HEK293 (cell line): ENCODE results near the gene AKT3.
"Not testable (repeated sequence)": the region's sequence is repeated elsewhere in the genome, so short reads cannot be mapped to it uniquely, and the experiment has no call there.

Source experiments
- CTCF ChIA-PET: fragments of 350-600 bp; formaldehyde crosslinking; extraction: SDS; loops from one replicate; lab custom pipeline; 2021; ENCODE audit warnings: antibody characterized with exemption; lab: Yijun Ruan, JAX
- POLR2A ChIA-PET: fragments of 300-600 bp; formaldehyde crosslinking; extraction: SDS; loops from one replicate; lab custom pipeline; 2020; ENCODE audit warnings: antibody characterized with exemption, inconsistent platforms; lab: Yijun Ruan, JAX
- H3K27ac ChIP-seq: fragments of 200-500 bp; sonication (Bioruptor generic); 2 replicates; pipeline ENCODE4 v1.5.1; 2014; ENCODE audit warnings: low read depth, low read length, control low read depth, inconsistent platforms; ENCODE audit errors: extremely low read depth
- H3K36me3 ChIP-seq, 2 experiments: fragments of 200-500 bp in 1 of 2; sonication (Bioruptor generic) in 1 of 2; 1 replicate in 1 of 2; 2 replicates in 1 of 2; pipeline ENCODE4 v1.5.1; 2014 to 2017; ENCODE audit warnings: inconsistent platforms in 2 of 2, low read length in 2 of 2; ENCODE audit not compliant: control insufficient read depth in 2 of 2, insufficient read depth in 1 of 2
- H3K4me1 ChIP-seq: fragments of 200-500 bp; sonication (Bioruptor generic); 2 replicates; pipeline ENCODE4 v1.5.1; 2014; ENCODE audit warnings: mild to moderate bottlenecking, low read length, inconsistent platforms; ENCODE audit not compliant: control insufficient read depth, insufficient read depth
- H3K4me3 ChIP-seq: 2 replicates; pipeline ENCODE4 v1.5.1; 2011; ENCODE audit warnings: low read depth, mild to moderate bottlenecking, control low read depth, low read length, moderate library complexity
- H3K9me3 ChIP-seq: fragments of 200-500 bp; sonication (Bioruptor generic); 2 replicates; pipeline ENCODE4 v1.5.1; 2014; ENCODE audit warnings: low read depth, low read length, inconsistent platforms; ENCODE audit not compliant: control insufficient read depth, insufficient read depth
- BCL11A ChIP-seq: fragments of 450-650 bp; formaldehyde crosslinking; IDR thresholded peaks from 2 replicates; pipeline ENCODE4 v1.5.1; 2016; ENCODE audit warnings: low read depth, missing biosample characterization, missing genetic modification characterization
- ELK4 ChIP-seq: IDR thresholded peaks from 2 replicates; pipeline ENCODE4 v1.6.1; 2011; ENCODE audit warnings: mild to moderate bottlenecking, low read depth, low read length, borderline replicate concordance
- GFI1B ChIP-seq: fragments of 450-650 bp; formaldehyde crosslinking; IDR thresholded peaks from 2 replicates; pipeline ENCODE4 v1.5.1; 2016; ENCODE audit warnings: missing biosample characterization, missing genetic modification characterization
- OSR2 ChIP-seq: fragments of 450-650 bp; formaldehyde crosslinking; IDR thresholded peaks from 2 replicates; pipeline ENCODE4 v1.5.1; 2016; ENCODE audit warnings: missing biosample characterization, missing genetic modification characterization
- OVOL3 ChIP-seq: fragments of 450-650 bp; formaldehyde crosslinking; IDR thresholded peaks from 2 replicates; pipeline ENCODE4 v1.5.1; 2016; ENCODE audit warnings: missing biosample characterization, missing genetic modification characterization
- ZFP69B ChIP-seq: fragments of 450-650 bp; formaldehyde crosslinking; IDR thresholded peaks from 2 replicates; pipeline ENCODE4 v1.5.1; 2016; ENCODE audit warnings: missing biosample characterization, missing genetic modification characterization
- ZNF157 ChIP-seq: fragments of 450-650 bp; formaldehyde crosslinking; IDR thresholded peaks from 2 replicates; pipeline ENCODE4 v1.5.1; 2016; ENCODE audit warnings: missing biosample characterization, missing genetic modification characterization
- ZNF169 ChIP-seq: fragments of 450-650 bp; formaldehyde crosslinking; IDR thresholded peaks from 2 replicates; pipeline ENCODE4 v1.5.1; 2016; ENCODE audit warnings: missing biosample characterization, missing genetic modification characterization
- ZNF211 ChIP-seq: fragments of 450-650 bp; formaldehyde crosslinking; IDR thresholded peaks from 2 replicates; pipeline ENCODE4 v1.5.1; 2016; ENCODE audit warnings: low read depth, missing biosample characterization, missing genetic modification characterization
- ZNF404 ChIP-seq: fragments of 450-650 bp; formaldehyde crosslinking; IDR thresholded peaks from 2 replicates; pipeline ENCODE4 v1.5.1; 2017; ENCODE audit warnings: missing biosample characterization, missing genetic modification characterization
- ZNF433 ChIP-seq: fragments of 450-650 bp; formaldehyde crosslinking; IDR thresholded peaks from 2 replicates; pipeline ENCODE4 v1.5.1; 2016; ENCODE audit warnings: missing biosample characterization, missing genetic modification characterization, low read depth
- ZNF48 ChIP-seq: fragments of 450-650 bp; formaldehyde crosslinking; IDR thresholded peaks from 2 replicates; pipeline ENCODE4 v1.5.1; 2016; ENCODE audit warnings: missing biosample characterization, missing genetic modification characterization
- ZNF510 ChIP-seq: fragments of 450-650 bp; formaldehyde crosslinking; IDR thresholded peaks from 2 replicates; pipeline ENCODE4 v1.5.1; 2018; ENCODE audit warnings: mild to moderate bottlenecking, missing genetic modification characterization, missing biosample characterization; ENCODE audit not compliant: insufficient replicate concordance
- ZNF521 ChIP-seq: fragments of 450-650 bp; formaldehyde crosslinking; IDR thresholded peaks from 2 replicates; pipeline ENCODE4 v1.5.1; 2017; ENCODE audit warnings: missing biosample characterization, mild to moderate bottlenecking, missing genetic modification characterization
- ZNF544 ChIP-seq: fragments of 450-650 bp; formaldehyde crosslinking; IDR thresholded peaks from 2 replicates; pipeline ENCODE4 v1.5.0; 2017; ENCODE audit warnings: missing biosample characterization, missing genetic modification characterization
- ZNF549 ChIP-seq: fragments of 450-650 bp; IDR thresholded peaks from 2 replicates; pipeline ENCODE4 v1.5.1; 2018; ENCODE audit warnings: missing biosample characterization, missing genetic modification characterization, mild to moderate bottlenecking, inconsistent platforms, moderate library complexity
- ZNF585B ChIP-seq: fragments of 450-650 bp; formaldehyde crosslinking; IDR thresholded peaks from 2 replicates; pipeline ENCODE4 v1.5.1; 2016; ENCODE audit warnings: missing biosample characterization, missing genetic modification characterization
- ZNF610 ChIP-seq: fragments of 450-650 bp; formaldehyde crosslinking; IDR thresholded peaks from 2 replicates; pipeline ENCODE4 v1.5.1; 2016; ENCODE audit warnings: missing biosample characterization, missing genetic modification characterization, borderline replicate concordance
- ZNF621 ChIP-seq: fragments of 450-650 bp; formaldehyde crosslinking; IDR thresholded peaks from 2 replicates; pipeline ENCODE4 v1.5.1; 2017; ENCODE audit warnings: missing biosample characterization, missing genetic modification characterization
- ZNF629 ChIP-seq: fragments of 450-650 bp; formaldehyde crosslinking; IDR thresholded peaks from 2 replicates; pipeline ENCODE4 v1.5.1; 2017; ENCODE audit warnings: missing biosample characterization, missing genetic modification characterization
- ZNF792 ChIP-seq: fragments of 450-650 bp; formaldehyde crosslinking; IDR thresholded peaks from 2 replicates; pipeline ENCODE4 v1.5.1; 2016; ENCODE audit warnings: missing biosample characterization, missing genetic modification characterization
- ZSCAN16 ChIP-seq: fragments of 450-650 bp; formaldehyde crosslinking; IDR thresholded peaks from 2 replicates; pipeline ENCODE4 v1.5.1; 2016; ENCODE audit warnings: missing biosample characterization, missing genetic modification characterization
- ZSCAN30 ChIP-seq: fragments of 450-650 bp; IDR thresholded peaks from 2 replicates; pipeline ENCODE4 v1.5.1; 2018; ENCODE audit warnings: missing biosample characterization, mild to moderate bottlenecking, missing genetic modification characterization, moderate library complexity

AKT3 gene

GRCh38 chr1:243818978-243819377, 31.1 kb downstream of the AKT3 start:
- H3K36me3 ChIP-seq: peaks cover 0 to 12% of the 10 kb centered on the region in 2 experiments; a peak in 2 of 3 replicates
- POLR2A ChIA-PET: no interaction called here
- TF ChIP-seq GFI1B (tag by site-specific recombination) (no peak), OVOL3 (no peak), BCL11A (no peak), ZNF211 (tag by site-specific recombination) (no peak), ZSCAN16 (tag by site-specific recombination) (no peak), ZFP69B (tag by site-specific recombination) (no peak), ZNF169 (tag by site-specific recombination) (no peak), ZNF510 (no peak), ZNF621 (no peak), ZNF585B (tag by site-specific recombination) (no peak), ZNF433 (tag by site-specific recombination) (no peak), ZNF792 (tag by site-specific recombination) (no peak), ZNF48 (no peak), ZSCAN30 (tag by site-specific recombination) (no peak), ZNF610 (tag by site-specific recombination) (no peak), OSR2 (tag by site-specific recombination) (no peak), ZNF629 (tag by site-specific recombination) (no peak)
- TF ChIP-seq, all 188 proteins: peak for 0
- Histone ChIP-seq H3K4me1 (no peaks in the 10 kb centered on the region), H3K27ac (no peak overlapping the region), H3K9me3 (peaks cover 4% of the 10 kb centered on the region), H3K4me3 (no peak overlapping the region)
- CTCF ChIA-PET: no interaction called here

- no peaks in the 10 kb centered on the region for H3K4me1 ChIP-seq
- TF ChIP-seq ZNF521 (no peak), ELK4 (no peak)
- CTCF ChIA-PET: interaction anchor here (1.3 kb wide), 1 partner anchor 66 kb away, joined by 3 read pairs; no protein-coding TSS in a partner anchor
- peaks cover 4% of the 10 kb centered on the region for H3K9me3 ChIP-seq
- peaks cover 0 to 12% of the 10 kb centered on the region in 2 experiments; a peak in 2 of 3 replicates for H3K36me3 ChIP-seq
- no peak overlapping the region for H3K4me3 ChIP-seq
- POLR2A ChIA-PET: no interaction called here
- no peak overlapping the region for H3K27ac ChIP-seq
These were observed 35.3 kb downstream of the AKT3 start for GRCh38 chr1:243814718-243815117.

- H3K27ac ChIP-seq, CTCF ChIA-PET, H3K4me3 ChIP-seq, H3K4me1 ChIP-seq, H3K9me3 ChIP-seq, H3K36me3 ChIP-seq, POLR2A ChIA-PET: not testable (repeated sequence)
These were observed 42.7 kb downstream of the AKT3 start for GRCh38 chr1:243807346-243807745.

DNA sequence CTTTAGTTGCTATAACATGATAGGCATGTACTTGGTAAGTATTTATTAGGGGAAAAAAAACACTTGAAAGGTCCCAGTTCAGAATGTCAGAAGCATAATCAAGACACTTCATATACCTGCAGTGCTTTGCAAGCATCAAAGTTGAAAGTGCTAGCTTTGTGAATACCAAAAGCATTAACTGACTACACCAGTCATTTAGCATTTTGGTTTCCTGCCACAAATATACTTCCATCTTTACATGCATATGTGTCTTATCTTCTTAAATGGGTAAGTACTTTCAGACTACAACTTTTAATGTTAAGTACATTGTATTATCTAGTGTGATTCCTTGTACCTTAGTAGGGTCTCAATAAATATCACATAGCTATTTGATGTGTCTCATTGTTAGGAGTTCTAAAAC, 43.7 kb downstream of the AKT3 start:
- Histone ChIP-seq H3K36me3 (peaks cover 0 to 5% of the 10 kb centered on the region in 2 experiments; a peak in 2 of 3 replicates), H3K4me1 (no peaks in the 10 kb centered on the region), H3K27ac (no peak overlapping the region), H3K4me3 (no peak overlapping the region), H3K9me3 (no peaks in the 10 kb centered on the region)
- POLR2A ChIA-PET: no interaction called here
- TF ChIP-seq ZNF157 (tag by site-specific recombination) (no peak), ZNF404 (tag by site-specific recombination) (no peak), ZNF549 (tag by site-specific recombination) (peak; percentile 15; the same call in 1 of the 2 replicates), ZNF544 (tag by site-specific recombination) (no peak)
- CTCF ChIA-PET: interaction anchor here (0.6 kb wide), 1 partner anchor 646 kb away, joined by 6 read pairs; no protein-coding TSS in a partner anchor
